Parathyroid adenoma (tissue), 2 donors: Measurements from ENCODE around the gene SMCO4.

Experiments
- H2AFZ ChIP-seq: fragments of 300-600 bp; sonication (generic); one replicate; pipeline ENCODE4 v1.7.0; 2017; ENCODE audit warnings: antibody characterized with exemption, mild to moderate bottlenecking
- H3K27ac ChIP-seq: fragments of 300-600 bp; sonication (generic); one replicate; pipeline ENCODE4 v1.7.0; 2017
- H3K27me3 ChIP-seq: fragments of 300-600 bp; sonication (generic); one replicate; pipeline ENCODE4 v1.7.0; 2017; ENCODE audit warnings: low read length; ENCODE audit not compliant: control insufficient read depth, insufficient read depth
- H3K36me3 ChIP-seq: fragments of 300-600 bp; sonication (generic); one replicate; pipeline ENCODE4 v1.7.0; 2017; ENCODE audit warnings: low read length; ENCODE audit not compliant: control insufficient read depth, insufficient read depth
- H3K4me1 ChIP-seq: fragments of 300-600 bp; sonication (generic); one replicate; pipeline ENCODE4 v1.7.0; 2017; ENCODE audit warnings: control low read depth
- H3K4me2 ChIP-seq: fragments of 300-600 bp; sonication (generic); one replicate; pipeline ENCODE4 v1.7.0; 2017; ENCODE audit warnings: low read length
- H3K4me3 ChIP-seq: fragments of 300-600 bp; sonication (generic); one replicate; pipeline ENCODE4 v1.7.0; 2017; ENCODE audit warnings: low read depth, low read length
- H3K79me2 ChIP-seq: fragments of 300-600 bp; sonication (generic); one replicate; pipeline ENCODE4 v1.7.0; 2017; ENCODE audit warnings: control low read depth
- H3K9ac ChIP-seq: fragments of 300-600 bp; sonication (generic); one replicate; pipeline ENCODE4 v1.7.0; 2017; ENCODE audit warnings: mild to moderate bottlenecking
- H3K9me3 ChIP-seq: fragments of 300-600 bp; sonication (generic); one replicate; pipeline ENCODE4 v1.7.0; 2017; ENCODE audit warnings: low read length; ENCODE audit not compliant: control insufficient read depth
- CTCF ChIP-seq: fragments of 300-600 bp; sonication (generic); IDR thresholded peaks from one replicate; pipeline ENCODE4 v1.7.0; 2017; ENCODE audit warnings: antibody characterized with exemption, mild to moderate bottlenecking
- donor health status: primary hyperparathyroidism.

Gene SMCO4

GRCh38 chr11:93491973-93492372 lies 51.2 kb downstream of the SMCO4 start:
- Histone ChIP-seq H3K27me3 (no peaks in the 10 kb centered on the region), H3K9ac (no peak overlapping the region), H3K4me2 (no peak overlapping the region), H2AFZ (no peak overlapping the region), H3K27ac (peak overlapping the region; percentile 32), H3K4me3 (no peak overlapping the region), H3K9me3 (no peaks in the 10 kb centered on the region), H3K4me1 (peaks cover 10% of the 10 kb centered on the region), H3K79me2 (no peaks in the 10 kb centered on the region), H3K36me3 (no peaks in the 10 kb centered on the region)
- TF ChIP-seq CTCF: no peak

GRCh38 chr11:93490996-93491618 lies 52.1 kb downstream of the SMCO4 start:
- Histone ChIP-seq H3K9me3 (no peaks in the 10 kb centered on the region), H3K9ac (no peak overlapping the region), H3K27me3 (no peaks in the 10 kb centered on the region), H3K79me2 (no peaks in the 10 kb centered on the region), H2AFZ (no peak overlapping the region), H3K27ac (peak overlapping the region; percentile 32), H3K4me3 (no peak overlapping the region), H3K36me3 (no peaks in the 10 kb centered on the region), H3K4me2 (no peak overlapping the region), H3K4me1 (peaks cover 10% of the 10 kb centered on the region)
- no peak for TF ChIP-seq CTCF

- Histone ChIP-seq H3K9me3 (no peaks in the 10 kb centered on the region), H3K9ac (no peak overlapping the region), H2AFZ (no peak overlapping the region), H3K4me3 (no peak overlapping the region), H3K36me3 (no peaks in the 10 kb centered on the region), H3K27ac (no peak overlapping the region), H3K79me2 (no peaks in the 10 kb centered on the region), H3K27me3 (no peaks in the 10 kb centered on the region), H3K4me2 (no peak overlapping the region), H3K4me1 (peaks cover 10% of the 10 kb centered on the region)
- TF ChIP-seq CTCF: no peak
Observed at GRCh38 chr11:93489841-93490240, 53.4 kb downstream of the SMCO4 start.

- Histone ChIP-seq H3K4me3 (no peak overlapping the region), H3K4me1 (peaks cover 7% of the 10 kb centered on the region), H2AFZ (no peak overlapping the region), H3K27me3 (no peaks in the 10 kb centered on the region), H3K9me3 (no peaks in the 10 kb centered on the region), H3K4me2 (no peak overlapping the region), H3K27ac (no peak overlapping the region), H3K79me2 (no peaks in the 10 kb centered on the region), H3K9ac (no peak overlapping the region), H3K36me3 (no peaks in the 10 kb centered on the region)
- no peak for TF ChIP-seq CTCF
Observed at GRCh38 chr11:93487032-93487483, 56.1 kb downstream of the SMCO4 start.

GRCh38 chr11:93485983-93486382 lies 57.2 kb downstream of the SMCO4 start:
- no peak overlapping the region for H3K9ac ChIP-seq
- no peaks in the 10 kb centered on the region for H3K79me2 ChIP-seq
- no peak overlapping the region for H3K27ac ChIP-seq
- no peak overlapping the region for H2AFZ ChIP-seq
- H3K36me3 ChIP-seq: no peaks in the 10 kb centered on the region
- no peaks in the 10 kb centered on the region for H3K27me3 ChIP-seq
- H3K9me3 ChIP-seq: no peaks in the 10 kb centered on the region
- no peak overlapping the region for H3K4me3 ChIP-seq
- no peak for TF ChIP-seq CTCF
- no peak overlapping the region for H3K4me2 ChIP-seq
- peaks cover 4% of the 10 kb centered on the region for H3K4me1 ChIP-seq
